Measurements from ENCODE around the gene TYRP1.

DNA sequence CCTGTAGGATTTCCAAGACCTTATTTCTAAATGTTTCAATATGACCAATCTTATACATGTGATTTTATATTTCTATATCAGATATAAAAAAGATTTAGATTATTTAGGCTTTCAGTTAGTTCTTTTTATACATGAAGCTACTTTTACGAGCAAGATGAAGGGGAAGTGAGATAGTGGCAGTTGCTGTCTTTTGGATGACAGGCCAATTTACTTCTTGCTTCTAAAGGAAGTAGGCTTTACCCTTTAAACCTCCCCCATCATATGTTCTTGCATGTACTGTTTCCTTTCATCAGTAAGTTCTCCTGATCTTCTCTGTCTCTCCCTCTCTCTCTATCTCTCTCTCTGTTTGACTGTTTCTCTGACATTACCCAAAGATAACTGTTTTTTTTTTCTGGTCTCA, 4.0 kb upstream of the TYRP1 start:
- no peak for TF ChIP-seq CTCF (conservative IDR thresholded peaks at IDR 0.05; ENCODE audit: low read depth, low read length)
- TF ChIP-seq EZH2 (IDR thresholded peaks at IDR 0.05; ENCODE audit: borderline replicate concordance, low read depth, low read length, poor library complexity, severe bottlenecking): no peak

All from A673 (cell line).